GM20000 (cell line): Measurements from ENCODE around the gene FOXO6.

Source experiments
- DNase-seq: peaks from one replicate; pipeline ENCODE4 v3.0.0; 2012; ENCODE audit warnings: low spot score
- CTCF ChIP-seq: IDR thresholded peaks from 2 replicates; pipeline ENCODE4 v1.5.1; 2012; ENCODE audit warnings: mild to moderate bottlenecking, control low read depth; ENCODE audit errors: extremely low read depth, missing control alignments

The FOXO6 gene

GRCh38 chr1:41355761-41356160 is 5.5 kb upstream of the FOXO6 start:
- DNase-seq: no peak
- TF ChIP-seq CTCF: no peak

- DNase-seq: no peak
- no peak for TF ChIP-seq CTCF
Measured at GRCh38 chr1:41356752-41357151, 4.5 kb upstream of the FOXO6 start.

- DNase-seq: no peak
- no peak for TF ChIP-seq CTCF
Measured at GRCh38 chr1:41357451-41358101, 3.7 kb upstream of the FOXO6 start.

- DNase-seq: no peak
- no peak for TF ChIP-seq CTCF
Measured at GRCh38 chr1:41358131-41359021, 2.9 kb upstream of the FOXO6 start.

- TF ChIP-seq CTCF: no peak
- peak; percentile 30 for DNase-seq
Measured at GRCh38 chr1:41359211-41360073, 1.8 kb upstream of the FOXO6 start.

- no peak for TF ChIP-seq CTCF
- no peak for DNase-seq
Measured at GRCh38 chr1:41360074-41360785, 1.0 kb upstream of the FOXO6 start.
